ENCODE data around the gene SLC35F3.

- TF ChIP-seq CTCF (IDR thresholded peaks at IDR 0.05) (no peak), POLR2A (IDR thresholded peaks at IDR 0.05) (no peak)
Measured at GRCh38 chr1:234094172-234094571, 189.7 kb downstream of the SLC35F3 start.

Data from ovary (tissue), 3 donors.